Activated CD4-positive, alpha-beta T cell treated with anti-CD3 and anti-CD28 coated beads for 48 hours (primary cell): ENCODE measurements around the gene DNAH6.

ENCODE experiments used
- DNase-seq: peaks from one replicate; pipeline ENCODE4 v3.0.0-alpha.2; 2020

DNAH6 gene

GRCh38 chr2:84805250-84805958 is 289.1 kb downstream of the DNAH6 start:
- no peak for DNase-seq

DNA sequence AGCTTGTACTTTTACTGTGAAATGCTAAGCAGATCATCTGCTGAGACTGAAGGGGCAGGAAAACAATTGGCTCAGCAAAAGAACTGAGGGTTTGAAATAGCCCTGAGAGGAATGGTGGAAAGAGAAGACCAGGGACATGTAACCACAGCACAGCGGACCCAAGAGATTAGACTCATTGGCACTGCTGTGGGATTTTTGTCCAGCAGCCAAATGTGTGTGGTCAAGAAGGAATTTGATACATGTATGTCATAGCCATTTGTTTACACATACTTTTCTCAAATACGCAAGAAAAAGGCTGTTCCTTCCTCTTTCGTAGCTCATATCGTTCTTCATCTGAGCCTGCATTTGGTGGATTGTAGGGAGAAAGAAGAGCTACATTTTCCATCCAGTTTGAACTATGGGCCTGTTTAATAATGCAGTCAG is 290.8 kb downstream of the DNAH6 start:
- no peak for DNase-seq

- DNase-seq = no peak
Measured at GRCh38 chr2:84808279-84808678, 292.0 kb downstream of the DNAH6 start.

DNA sequence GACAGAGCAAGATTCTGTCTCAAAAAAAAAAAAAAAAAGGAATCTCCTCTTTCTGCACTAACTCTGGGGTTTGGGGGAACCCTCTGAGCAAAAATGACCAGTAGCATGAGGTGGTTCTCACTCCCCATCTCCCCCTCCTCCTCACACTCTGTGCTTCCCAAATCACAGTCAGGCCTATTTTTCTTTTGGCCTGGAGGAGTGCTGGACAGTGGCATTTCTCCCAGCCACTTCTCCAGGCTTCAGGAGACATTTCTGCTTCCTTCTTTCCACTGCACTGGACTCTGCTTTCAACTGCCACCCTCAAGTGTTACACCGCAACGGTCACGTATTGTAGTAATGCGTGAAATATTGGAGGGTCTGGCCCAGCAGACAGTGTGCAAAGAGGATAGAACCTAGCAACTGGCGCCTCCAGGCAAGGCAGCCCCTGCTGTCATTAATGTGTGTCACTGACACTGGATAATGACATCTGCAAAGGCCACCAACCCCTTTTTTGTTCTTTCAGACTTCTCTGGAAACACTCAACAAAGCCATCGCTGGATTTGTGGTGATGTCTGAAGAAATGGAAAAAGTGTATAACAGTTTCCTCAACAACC is 295.6 kb downstream of the DNAH6 start:
- DNase-seq = no peak

- no peak for DNase-seq
Measured at GRCh38 chr2:84815146-84815545, 298.8 kb downstream of the DNAH6 start.

DNA sequence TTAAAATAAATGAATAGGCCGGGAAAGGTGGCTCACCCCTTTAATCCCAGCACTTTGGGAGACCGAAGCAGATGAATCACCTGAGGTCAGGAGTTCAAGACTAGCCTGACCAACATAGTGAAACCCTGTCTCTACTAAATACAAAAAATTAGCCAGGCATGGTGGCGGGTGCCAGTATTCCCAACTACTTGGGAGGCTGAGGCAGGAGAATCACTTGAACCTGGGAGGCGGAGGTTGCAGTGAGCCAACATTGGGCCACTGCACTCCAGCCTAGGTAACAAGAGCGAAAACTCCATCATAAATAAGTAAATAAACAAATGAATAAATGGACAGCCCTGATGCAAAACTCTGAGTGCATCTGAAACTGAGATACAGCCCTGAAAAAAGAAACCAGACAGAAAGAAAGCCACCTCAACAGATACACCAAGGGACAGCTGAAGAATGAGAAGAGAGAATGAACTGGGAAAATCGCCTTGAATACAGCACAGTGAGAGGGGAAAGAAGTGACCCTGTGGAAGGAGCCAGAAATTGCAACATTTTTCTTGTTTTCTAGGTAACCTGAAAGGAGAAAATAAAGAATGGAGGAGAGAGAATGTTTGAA is 300.2 kb downstream of the DNAH6 start:
- DNase-seq = no peak

- peak; percentile 35 for DNase-seq
Measured at GRCh38 chr2:84817239-84817655, 300.9 kb downstream of the DNAH6 start.

- no peak for DNase-seq
Measured at GRCh38 chr2:84821806-84822205, 305.5 kb downstream of the DNAH6 start.

GRCh38 chr2:84823229-84823628 is 306.9 kb downstream of the DNAH6 start:
- DNase-seq = no peak

DNA sequence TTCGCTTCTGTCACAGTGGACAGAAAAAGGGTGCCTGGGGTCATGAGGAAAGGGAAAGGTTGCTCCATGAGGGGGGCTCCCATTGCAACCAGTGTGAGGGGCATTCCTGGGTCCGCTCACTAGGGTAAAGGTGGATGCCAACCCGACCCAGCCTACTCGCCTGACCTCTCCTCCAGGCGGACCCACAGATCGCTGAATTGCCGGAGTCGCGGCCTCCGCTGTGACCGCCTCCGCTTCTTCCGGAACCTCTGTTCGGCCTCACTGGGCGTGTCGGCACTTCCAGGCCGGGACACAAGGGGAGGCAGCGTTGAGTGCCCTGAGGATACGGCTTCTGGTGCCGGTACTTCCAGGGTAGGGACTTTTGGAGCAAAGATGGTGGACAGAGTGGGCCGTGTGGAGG is 307.5 kb downstream of the DNAH6 start:
- no peak for DNase-seq

DNA sequence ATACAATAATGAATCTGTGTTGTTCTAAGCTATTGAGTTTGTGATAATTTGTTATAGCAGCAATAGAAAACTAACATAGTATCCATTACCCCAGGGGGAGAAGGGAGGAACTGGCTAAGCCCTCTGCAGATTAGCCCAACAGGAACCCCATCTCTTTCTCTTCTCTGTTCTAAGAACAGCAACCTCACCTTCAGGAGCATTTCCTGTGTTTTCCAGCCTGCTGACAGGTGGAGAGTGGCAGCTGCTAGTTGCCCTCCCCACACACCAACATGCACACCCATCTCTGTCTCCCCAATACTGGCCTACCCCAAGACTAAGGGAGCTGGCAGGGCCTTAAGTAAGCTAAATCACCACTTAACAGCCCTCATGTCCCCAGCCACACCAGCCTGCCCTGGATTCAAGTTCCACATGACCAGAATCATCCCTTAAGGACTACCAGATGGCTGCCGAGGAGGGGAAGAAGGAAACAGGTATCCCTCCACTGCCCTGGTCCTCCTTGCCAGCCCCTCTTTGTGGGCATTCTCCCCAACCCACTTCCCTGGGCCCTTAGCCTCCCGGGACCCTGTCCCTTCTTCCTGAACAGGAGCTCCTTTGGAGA is 311.8 kb downstream of the DNAH6 start:
- no peak for DNase-seq

DNA sequence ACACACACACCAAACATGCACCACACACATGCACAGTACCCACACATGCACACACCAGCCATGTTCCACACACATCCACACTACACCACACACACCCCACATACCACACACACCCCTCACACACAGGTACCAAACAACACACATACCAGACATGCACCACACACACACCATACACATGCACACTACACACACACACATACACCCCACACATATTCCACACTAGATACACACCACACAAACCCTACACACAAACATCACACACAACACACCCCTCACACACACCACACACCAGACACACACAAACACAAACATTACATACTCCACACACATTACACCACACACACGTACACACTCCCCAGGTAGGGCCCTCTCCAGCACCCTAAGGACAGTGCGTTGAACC is 313.4 kb downstream of the DNAH6 start:
- no peak for DNase-seq

DNA sequence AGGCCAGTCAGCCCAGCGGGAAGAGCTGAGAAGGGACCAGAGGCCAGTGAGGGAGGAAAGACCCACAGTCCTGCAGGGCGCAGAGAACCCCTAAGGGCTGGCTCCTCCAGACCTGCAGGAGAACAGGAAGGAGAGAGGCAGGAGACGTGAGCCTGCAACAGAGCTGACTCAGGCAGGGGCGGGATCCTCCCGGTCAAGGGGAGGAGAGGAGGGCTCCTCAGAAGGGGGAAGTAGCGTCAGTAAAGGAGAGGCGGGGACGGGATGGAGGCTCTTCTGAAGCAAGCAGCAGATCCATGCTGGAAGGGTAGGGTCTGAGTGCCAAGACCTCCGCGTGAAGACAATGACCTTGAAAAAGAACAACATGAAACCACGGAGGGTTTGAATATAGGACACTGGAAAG is 313.8 kb downstream of the DNAH6 start:
- no peak for DNase-seq

GRCh38 chr2:84830758-84831500 is 314.6 kb downstream of the DNAH6 start:
- DNase-seq = no peak

GRCh38 chr2:84832772-84833461 is 316.6 kb downstream of the DNAH6 start:
- DNase-seq = no peak

GRCh38 chr2:84833481-84834150 is 317.3 kb downstream of the DNAH6 start:
- no peak for DNase-seq

- DNase-seq = no peak
Measured at GRCh38 chr2:84836215-84836614, 319.9 kb downstream of the DNAH6 start.

- DNase-seq = no peak
Measured at GRCh38 chr2:84838434-84839145, 322.3 kb downstream of the DNAH6 start.

GRCh38 chr2:84839851-84840250 is 323.6 kb downstream of the DNAH6 start:
- DNase-seq = no peak

DNA sequence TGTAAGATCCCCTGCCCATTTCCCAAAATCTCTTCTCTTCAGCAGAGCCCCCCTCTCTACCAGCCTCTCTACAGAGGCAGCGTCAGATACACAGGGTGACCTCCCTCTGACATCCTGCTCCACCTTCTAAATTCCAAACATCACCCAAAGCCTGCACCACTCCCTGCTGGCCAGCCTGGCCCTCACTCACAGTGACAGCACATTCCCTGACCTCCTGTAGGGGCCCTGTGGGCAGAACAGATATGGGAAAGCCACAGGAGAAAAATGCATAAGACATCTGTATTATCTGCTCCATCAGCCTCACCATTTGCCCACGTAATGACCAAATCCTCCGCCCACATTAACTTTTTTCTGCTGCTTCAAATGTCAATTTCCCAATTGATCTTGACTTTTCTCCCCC is 324.0 kb downstream of the DNAH6 start:
- DNase-seq = no peak

DNA sequence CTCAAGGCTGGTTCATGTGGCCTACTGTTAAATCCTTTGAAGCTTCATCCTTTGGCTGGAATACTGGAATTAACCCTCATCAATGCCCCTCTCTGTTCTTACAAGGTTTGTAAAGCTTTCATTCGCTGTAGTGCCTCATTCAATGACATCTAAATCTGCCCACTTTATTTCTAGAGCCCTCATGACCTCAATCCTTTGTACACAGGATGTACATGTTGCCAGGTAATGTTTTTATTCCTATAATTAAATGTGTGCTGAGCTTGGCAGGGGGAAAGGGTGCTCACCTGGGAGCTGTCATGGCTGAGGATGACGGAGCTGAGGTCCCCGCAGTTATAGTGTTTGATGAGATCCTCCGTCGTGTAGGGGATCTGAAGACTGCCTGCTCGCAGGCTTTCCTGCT is 325.3 kb downstream of the DNAH6 start:
- DNase-seq = no peak
